ENCODE data around the gene OR14J1.
"Not testable (repeated sequence)": the region's sequence is repeated elsewhere in the genome, so short reads cannot be mapped to it uniquely, and the experiment has no call there.

Gene OR14J1, protein sequence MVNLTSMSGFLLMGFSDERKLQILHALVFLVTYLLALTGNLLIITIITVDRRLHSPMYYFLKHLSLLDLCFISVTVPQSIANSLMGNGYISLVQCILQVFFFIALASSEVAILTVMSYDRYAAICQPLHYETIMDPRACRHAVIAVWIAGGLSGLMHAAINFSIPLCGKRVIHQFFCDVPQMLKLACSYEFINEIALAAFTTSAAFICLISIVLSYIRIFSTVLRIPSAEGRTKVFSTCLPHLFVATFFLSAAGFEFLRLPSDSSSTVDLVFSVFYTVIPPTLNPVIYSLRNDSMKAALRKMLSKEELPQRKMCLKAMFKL

DNA sequence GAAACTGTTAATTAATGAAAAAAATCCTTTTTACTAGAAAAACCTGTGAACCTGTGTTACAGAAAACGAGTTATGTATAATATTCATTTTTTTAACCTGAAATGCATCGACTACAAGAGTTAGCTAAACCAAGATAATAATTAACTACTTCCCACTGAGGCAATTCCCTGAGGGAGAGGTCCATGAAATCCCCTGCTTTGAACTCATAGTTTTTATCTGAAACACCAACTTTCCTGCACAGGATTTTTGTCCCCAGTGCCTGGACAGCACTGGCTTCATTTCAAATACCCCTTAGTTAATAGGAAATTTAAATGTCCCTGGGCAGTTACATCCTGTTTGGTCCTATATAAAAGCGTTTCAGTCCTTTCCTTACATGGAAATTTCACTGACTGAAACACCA lies at the start of gene OR14J1:
OR14J1 (plus strand) TSS at position 386 of the 400 bp plus-strand sequence. CDS start 4,989 bp downstream, outside the sequence.
- no peak for DNase-seq (ENCODE audit: low read depth in 2 of 2)

DNA sequence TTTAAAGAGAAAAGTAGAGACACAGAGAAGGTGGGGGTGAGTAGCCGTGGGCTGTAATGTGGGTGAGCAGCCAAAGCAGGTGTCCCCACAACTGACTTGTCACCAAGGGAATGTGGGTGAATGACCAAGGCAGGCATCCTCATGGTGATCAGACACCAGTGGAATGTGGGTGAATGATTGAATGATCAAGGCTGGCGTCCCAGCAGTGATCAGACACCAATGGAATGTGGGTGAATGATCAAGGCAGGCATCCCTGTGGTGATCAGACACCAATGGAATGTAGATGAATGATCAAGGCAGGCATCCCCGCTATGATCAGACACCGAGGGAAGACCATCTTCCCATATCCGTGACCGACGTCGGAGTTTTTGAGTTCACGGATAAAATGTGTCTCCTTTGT lies 49.8 kb upstream of the OR14J1 start:
- no peak for DNase-seq (ENCODE audit: low read depth in 2 of 2)

DNA sequence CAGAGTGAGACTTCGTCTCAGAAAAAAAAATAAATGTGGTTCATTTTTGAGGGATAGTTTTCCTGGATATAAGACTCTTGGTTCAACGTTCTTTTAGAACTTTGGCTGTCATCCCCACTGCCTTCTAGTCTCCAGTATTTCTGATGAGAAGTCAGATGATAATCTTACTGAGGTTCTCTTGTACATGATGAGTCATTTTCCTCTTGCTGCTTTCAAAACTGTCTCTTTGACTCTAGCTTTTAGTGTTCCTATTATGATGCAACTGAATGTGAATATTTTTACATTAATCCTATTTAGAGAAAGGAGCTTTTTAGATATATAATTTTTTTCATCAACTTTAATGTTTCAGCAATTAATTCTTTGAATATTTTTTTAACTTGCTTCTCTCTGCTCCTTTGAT lies 46.0 kb upstream of the OR14J1 start:
- no peak for DNase-seq (ENCODE audit: low read depth in 2 of 2)

DNA sequence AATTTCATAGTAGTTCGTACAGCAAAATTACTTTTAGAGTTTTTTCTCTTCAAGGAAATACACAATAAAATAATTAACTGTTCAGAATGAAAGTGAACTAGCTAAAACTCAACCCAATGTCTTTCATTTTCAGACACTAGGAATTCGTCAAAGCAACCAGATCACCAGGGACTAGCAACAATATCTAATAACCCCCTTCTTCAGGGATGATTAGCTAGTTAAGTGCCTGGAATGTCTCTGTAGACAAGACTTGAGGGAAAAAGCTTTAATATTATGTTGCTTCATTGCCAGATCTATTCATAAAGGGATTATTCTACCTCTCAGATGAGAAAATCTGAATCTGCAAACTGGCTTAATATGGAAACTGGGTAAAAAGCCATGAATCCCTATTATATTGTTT lies 41.8 kb upstream of the OR14J1 start:
- no peak for DNase-seq (ENCODE audit: low read depth in 2 of 2)

DNA sequence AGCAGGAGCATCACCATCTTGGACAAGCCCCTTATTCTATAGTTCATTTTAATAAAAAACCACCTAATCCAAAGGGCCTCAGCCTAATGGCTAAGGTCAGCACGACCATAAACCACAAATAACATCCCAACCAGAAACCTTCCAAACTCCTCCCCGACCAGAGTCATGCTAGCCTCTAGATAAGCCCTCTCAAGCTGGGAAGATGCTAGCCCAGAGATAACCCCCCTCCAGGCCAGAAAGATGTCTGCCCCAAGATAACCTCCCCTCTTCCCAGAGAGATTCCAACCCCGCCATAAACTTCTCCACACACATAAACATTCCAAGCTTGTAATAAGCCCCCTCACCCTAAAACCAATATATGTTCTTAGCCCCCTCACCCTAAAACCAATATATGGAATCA lies 38.5 kb upstream of the OR14J1 start:
- DNase-seq (ENCODE audit: low read depth in 2 of 2), result no peak

DNA sequence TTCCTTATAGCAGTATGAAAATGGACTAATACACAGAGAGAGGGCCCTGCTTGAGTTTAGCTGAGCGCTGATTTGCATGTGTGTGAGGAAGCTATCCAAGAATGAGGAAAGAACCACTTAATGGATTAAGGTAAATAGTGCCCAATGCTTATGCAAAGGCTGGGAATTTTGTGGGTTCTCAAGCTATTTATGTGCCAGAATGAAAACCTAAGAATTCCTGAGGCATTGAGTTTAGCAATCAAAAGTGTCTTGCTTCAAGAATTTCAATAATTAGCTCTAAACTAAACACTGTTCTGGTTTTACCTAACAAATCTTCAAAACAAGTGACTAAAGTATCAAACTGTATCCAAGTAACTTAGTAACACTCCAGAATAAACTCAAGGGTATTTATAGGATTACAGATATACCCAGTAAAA lies 7.0 kb upstream of the OR14J1 start:
- no peak for DNase-seq (ENCODE audit: low read depth in 2 of 2)

DNA sequence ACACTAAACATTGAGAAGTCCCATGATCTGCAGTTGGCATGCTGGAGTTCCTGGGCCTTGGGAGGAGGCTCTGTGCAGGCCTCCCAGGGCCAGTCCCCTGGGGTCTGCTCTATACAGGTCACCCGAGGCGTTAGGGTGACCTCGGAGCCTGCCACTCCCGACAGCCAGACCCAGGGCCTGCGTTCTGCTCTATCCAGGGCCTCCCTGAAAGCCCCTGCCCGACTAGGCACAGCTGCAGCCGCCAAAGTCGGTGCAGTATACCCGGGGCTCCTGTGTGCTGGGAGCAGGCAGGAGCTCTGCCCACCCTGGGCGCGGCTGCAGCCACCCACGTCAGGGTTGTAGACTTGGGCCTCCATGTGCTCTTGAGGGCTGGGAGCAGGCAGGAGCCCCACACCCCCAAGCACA lies 6.3 kb upstream of the OR14J1 start:
- DNase-seq (ENCODE audit: low read depth in 2 of 2), result no peak

DNA sequence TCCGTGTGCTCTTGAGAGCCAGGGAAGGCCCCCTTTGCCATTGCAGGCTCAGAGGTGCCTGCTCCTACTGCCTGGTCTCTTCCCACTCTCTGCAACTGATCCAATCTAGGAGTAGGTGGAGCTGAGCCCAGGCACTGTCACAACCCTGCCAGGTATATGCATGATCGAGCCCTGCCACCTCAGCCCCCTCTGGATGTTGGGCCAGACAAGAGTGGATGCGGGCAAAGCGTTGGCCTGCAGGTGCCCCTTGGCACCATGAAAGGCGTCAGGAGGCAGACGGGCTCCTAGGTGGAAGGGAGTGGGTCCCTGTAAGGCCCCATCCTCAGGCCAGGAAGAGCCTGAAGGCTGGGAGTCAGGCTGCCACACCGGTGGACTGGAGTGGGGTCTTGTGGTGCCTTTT lies 5.9 kb upstream of the OR14J1 start:
- DNase-seq (ENCODE audit: low read depth in 2 of 2), result no peak

DNA sequence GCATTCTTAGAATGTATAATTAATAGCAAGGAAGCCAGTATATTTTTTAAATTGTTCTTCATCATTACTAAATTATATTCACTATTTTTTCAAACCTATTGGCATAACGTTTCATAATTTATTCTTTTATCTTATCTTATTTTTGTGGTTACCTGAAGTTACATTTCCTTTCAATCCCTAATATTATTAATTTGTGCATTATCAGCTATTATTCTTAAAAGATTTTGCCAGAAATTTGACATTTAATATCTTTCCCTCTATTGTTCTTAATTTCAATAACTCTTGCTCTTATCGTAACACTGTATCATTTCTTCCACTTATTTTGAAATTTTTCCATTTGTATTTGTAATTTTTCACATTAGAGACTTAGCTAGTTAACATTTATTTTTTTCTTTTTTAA lies 18.4 kb downstream of the OR14J1 start:
- no peak for DNase-seq (ENCODE audit: low read depth in 2 of 2)

DNA sequence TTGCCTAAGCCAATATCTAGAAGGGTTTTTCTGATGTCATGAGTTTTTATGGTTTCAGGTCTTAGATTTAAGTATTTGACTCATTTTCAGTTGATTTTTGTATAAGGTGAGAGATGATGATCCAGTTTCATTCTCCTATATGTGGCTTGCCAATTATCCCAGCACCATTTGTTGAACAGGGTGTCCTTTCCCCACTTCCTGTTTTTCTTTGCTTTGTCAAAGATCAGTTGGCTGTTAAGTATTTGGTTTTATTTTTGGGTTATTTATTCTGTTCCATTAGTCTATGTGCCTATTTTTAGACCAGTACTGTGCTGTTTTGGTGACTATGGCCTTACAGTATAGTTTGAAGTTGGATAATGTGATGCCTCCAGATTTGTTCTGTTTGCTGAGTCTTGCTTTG lies 21.8 kb downstream of the OR14J1 start:
- DNase-seq (ENCODE audit: low read depth in 2 of 2), result not testable (repeated sequence)

DNA sequence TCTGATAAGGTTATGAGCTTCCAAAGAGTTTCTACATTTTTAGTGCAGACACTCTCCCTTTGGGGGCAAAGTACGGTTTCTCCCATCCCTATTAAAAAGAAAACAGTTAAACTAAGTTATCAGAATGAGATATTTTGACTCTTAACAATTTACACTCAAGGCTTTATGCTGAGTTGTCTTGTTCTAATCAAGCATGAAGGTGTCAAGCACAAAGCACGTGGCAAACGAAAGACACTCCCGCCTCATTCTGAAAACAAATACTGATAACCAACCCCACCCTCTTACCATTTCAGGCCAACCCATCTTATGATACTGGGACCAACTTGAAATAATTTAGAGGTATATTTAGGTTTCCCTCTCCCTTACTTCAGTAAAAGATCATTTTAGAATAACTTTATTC lies 24.3 kb downstream of the OR14J1 start:
- DNase-seq (ENCODE audit: low read depth in 2 of 2), result no peak

DNA sequence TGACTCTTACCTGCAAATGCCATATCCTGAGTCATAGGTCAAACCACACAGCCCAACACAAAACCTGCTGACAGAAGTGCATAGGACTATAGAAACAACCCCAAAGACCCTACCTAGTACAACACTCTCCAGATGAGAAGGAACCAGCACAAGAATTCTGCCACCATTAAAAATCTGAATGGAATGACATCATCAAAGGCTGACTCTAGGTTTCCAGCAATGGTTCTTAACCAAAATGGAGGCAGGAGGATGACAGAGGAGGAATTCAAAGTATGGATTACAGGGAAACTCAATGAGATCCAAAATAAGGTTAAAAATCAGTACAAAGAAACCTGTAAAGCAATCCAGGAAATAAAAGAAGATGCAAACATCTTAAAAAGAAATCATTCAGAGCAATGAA lies 31.2 kb downstream of the OR14J1 start:
- DNase-seq (ENCODE audit: low read depth in 2 of 2), result no peak

DNA sequence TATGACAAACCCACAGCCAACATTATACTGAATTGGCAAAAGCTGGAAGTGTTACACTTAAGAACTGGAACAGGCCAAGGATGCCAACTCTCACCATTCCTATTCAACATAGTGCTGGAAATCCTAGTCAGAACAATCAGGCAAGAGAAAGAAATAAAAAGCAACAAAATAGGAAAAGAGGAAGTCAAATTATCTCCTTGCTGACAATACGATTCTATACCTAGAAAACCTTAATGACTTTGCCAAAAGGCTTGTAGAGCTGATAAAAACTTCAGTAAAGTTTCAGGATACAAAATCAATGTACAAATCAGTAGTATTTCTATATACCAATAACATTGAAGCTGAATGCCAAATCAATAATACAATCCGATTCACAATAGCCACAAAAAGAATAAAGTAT lies 34.8 kb downstream of the OR14J1 start:
- DNase-seq (ENCODE audit: low read depth in 2 of 2), result no peak

DNA sequence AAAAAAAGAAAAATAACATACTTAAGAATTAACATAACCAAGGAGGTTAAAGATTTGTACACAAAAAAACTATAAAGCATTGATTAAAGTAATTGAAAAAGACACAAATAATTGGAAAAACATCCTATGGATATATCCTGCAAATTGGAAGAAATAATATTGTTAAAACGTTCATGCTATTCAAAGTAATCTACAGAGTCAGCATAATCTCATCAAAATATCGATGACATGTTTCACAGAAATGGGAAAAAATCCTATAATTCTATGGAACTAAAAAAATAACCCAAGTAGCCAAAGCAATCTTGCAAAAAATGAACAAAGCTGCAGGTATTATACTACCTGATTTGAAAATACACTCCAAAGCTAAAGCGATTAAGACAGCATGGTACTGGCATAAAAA lies 43.9 kb downstream of the OR14J1 start:
- DNase-seq (ENCODE audit: low read depth in 2 of 2), result no peak

DNA sequence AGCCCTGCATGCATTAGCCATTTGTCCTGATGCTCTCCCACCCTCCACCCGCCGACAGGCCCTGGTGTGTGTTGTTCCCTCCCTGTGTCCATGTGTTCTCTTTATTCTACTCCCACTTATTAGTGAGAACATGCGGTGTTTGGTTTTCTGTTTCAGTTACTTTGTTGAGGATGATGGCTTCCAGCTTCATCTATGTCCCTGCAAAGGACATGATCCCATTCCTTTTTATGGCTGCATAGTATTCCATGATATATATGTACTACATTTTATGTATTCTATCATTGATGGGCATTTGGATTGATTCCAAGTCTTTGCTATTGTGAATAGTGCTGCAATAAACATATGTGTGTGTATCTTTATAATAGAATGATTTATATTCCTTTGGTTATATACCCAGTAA lies 47.8 kb downstream of the OR14J1 start:
- not testable (repeated sequence) for DNase-seq (ENCODE audit: low read depth in 2 of 2)

DNA sequence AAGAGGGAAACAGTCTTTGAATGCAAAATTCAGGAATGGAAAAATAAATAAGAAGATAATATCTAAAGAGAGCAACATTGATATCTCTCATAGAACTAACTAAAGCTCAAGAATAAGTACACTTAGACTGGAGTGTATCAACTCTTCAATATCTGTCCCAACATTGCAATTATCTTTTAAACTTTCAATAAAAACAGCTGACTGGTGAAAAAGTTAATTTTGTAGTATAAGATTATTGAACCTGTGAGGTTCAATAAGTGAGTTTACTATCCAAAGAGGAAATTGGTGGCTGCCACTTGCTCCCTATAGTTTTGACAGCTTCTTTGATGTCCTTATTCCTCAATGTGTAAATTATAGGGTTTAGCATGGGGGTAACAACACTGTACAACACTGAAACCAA lies 53.5 kb downstream of the OR14J1 start:
- DNase-seq (ENCODE audit: low read depth in 2 of 2), result no peak

DNA sequence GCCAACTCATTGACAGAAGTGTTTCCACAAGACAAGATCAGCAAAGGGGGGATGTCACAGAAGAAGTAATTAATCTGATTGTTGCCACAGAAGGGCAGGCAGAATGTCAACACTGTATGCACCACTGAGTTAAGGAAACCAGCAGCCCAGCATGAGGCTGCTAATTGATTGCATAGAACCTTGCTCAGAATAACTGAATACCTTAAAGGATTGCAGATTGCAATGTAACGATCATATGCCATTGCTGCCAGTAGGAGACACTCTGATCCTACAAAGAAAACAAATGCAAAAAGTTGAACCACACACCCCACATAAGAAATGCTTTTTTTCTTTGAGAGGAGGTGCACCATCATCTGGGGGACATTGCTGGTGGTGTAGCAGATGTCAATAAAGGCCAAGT lies 54.1 kb downstream of the OR14J1 start:
- DNase-seq (ENCODE audit: low read depth in 2 of 2), result no peak
